HepG2 (cell line): ENCODE results near the gene INKA1. TPM values are rescaled to one million over a fixed set of nuclear protein-coding genes. Genes with fewer than 3 reads are reported as not detected.

ENCODE experiments used
- CCDC6 ChIP-seq: sonication (generic); formaldehyde crosslinking; IDR thresholded peaks from 2 replicates; pipeline ENCODE4 v1.8.1; 2022; ENCODE audit warnings: mild to moderate bottlenecking, missing genetic modification reagents, moderate library complexity
- FOXO1 ChIP-seq: sonication (generic); formaldehyde crosslinking; IDR thresholded peaks from 2 replicates; pipeline ENCODE4 v1.4.0; 2020; ENCODE audit warnings: missing genetic modification reagents
- JARID2 ChIP-seq: sonication (generic); formaldehyde crosslinking; IDR thresholded peaks from 2 replicates; pipeline ENCODE4 v1.8.1; 2023; ENCODE audit warnings: missing genetic modification reagents, inconsistent platforms; ENCODE audit not compliant: insufficient replicate concordance
- MXD4 ChIP-seq: IDR thresholded peaks from 2 replicates; pipeline ENCODE4 v1.6.1; 2016; ENCODE audit warnings: mild to moderate bottlenecking, missing biosample characterization, missing genetic modification reagents
- MZF1 ChIP-seq: sonication (generic); formaldehyde crosslinking; IDR thresholded peaks from 2 replicates; pipeline ENCODE4 v1.8.1; 2023; ENCODE audit warnings: mild to moderate bottlenecking, missing genetic modification reagents, borderline replicate concordance
- PAWR ChIP-seq: sonication (generic); formaldehyde crosslinking; IDR thresholded peaks from 2 replicates; pipeline ENCODE4 v1.4.0; 2020; ENCODE audit warnings: missing genetic modification reagents, mild to moderate bottlenecking, borderline replicate concordance
- PHF20 ChIP-seq: sonication (generic); formaldehyde crosslinking; IDR thresholded peaks from 2 replicates; pipeline ENCODE4 v1.5.0; 2020; ENCODE audit warnings: mild to moderate bottlenecking, missing genetic modification reagents
- REL ChIP-seq: sonication (generic); formaldehyde crosslinking; conservative IDR thresholded peaks from 2 replicates; pipeline ENCODE4 v1.8.0; 2022; ENCODE audit warnings: mild to moderate bottlenecking, missing genetic modification reagents, moderate library complexity
- ZNF17 ChIP-seq: sonication (generic); formaldehyde crosslinking; IDR thresholded peaks from 2 replicates; pipeline ENCODE4 v1.5.0; 2020; ENCODE audit warnings: mild to moderate bottlenecking, missing genetic modification reagents
- ZNF335 ChIP-seq: sonication (generic); formaldehyde crosslinking; IDR thresholded peaks from 2 replicates; pipeline ENCODE4 v1.4.0; 2020; ENCODE audit warnings: missing genetic modification reagents
- ZNF33A ChIP-seq: sonication (generic); formaldehyde crosslinking; IDR thresholded peaks from 2 replicates; pipeline ENCODE4 v1.5.1; 2020; ENCODE audit warnings: missing genetic modification reagents, mild to moderate bottlenecking, moderate library complexity, borderline replicate concordance
- ZNF34 ChIP-seq: sonication (generic); formaldehyde crosslinking; IDR thresholded peaks from 2 replicates; pipeline ENCODE4 v1.4.0; 2020; ENCODE audit warnings: mild to moderate bottlenecking, missing genetic modification reagents, borderline replicate concordance
- ZNF549 ChIP-seq: sonication (generic); formaldehyde crosslinking; IDR thresholded peaks from 2 replicates; pipeline ENCODE4 v1.5.0; 2020; ENCODE audit warnings: missing genetic modification reagents
- ZNF564 ChIP-seq: sonication (generic); formaldehyde crosslinking; IDR thresholded peaks from 2 replicates; pipeline ENCODE4 v1.8.1; 2023; ENCODE audit warnings: mild to moderate bottlenecking, missing genetic modification reagents
- ZNF569 ChIP-seq: sonication (generic); formaldehyde crosslinking; IDR thresholded peaks from 2 replicates; pipeline ENCODE4 v1.5.0; 2020; ENCODE audit warnings: mild to moderate bottlenecking, missing genetic modification reagents, moderate library complexity, borderline replicate concordance
- ZNF788 ChIP-seq: sonication (generic); formaldehyde crosslinking; IDR thresholded peaks from 2 replicates; pipeline ENCODE4 v1.5.0; 2020; ENCODE audit warnings: mild to moderate bottlenecking, missing genetic modification reagents, borderline replicate concordance
- ZNF850 ChIP-seq: sonication (generic); formaldehyde crosslinking; conservative IDR thresholded peaks from 2 replicates; pipeline ENCODE4 v1.9.0; 2021; ENCODE audit warnings: mild to moderate bottlenecking, missing genetic modification reagents
- polyA plus RNA-seq, 8 experiments: library from polyadenylated mRNA; depleted of rRNA in 3 of 8; stranded (reverse) in 7 of 8; unstranded in 1 of 8; fragments of >200 nt; fragmentation: Illumina TruSeq in 4 of 8; extraction: Trizol in 4 of 8; gene quantifications; 2 replicates each; pipeline versions ENCODE4 v1.2.1 to v1.2.3, GENCODE V29; 2011 to 2016; ENCODE audit warnings: low read depth in 4 of 8, missing spikeins in 1 of 8, mixed read lengths in 1 of 8; ENCODE audit not compliant: insufficient read depth in 1 of 8
- total RNA-seq, 5 experiments: library from RNA; depleted of rRNA; stranded (reverse); fragments of >200 nt; fragmentation: Illumina TruSeq; extraction: Trizol; gene quantifications; 2 replicates each; pipeline ENCODE4 v1.2.3, GENCODE V29; 2016; ENCODE audit warnings: low read depth in 1 of 5
- TF ChIP-seq, protein P1 (sequence below): sonication (generic); formaldehyde crosslinking; IDR thresholded peaks from 2 replicates; pipeline ENCODE4 v1.5.1; 2020; ENCODE audit warnings: missing genetic modification reagents, mild to moderate bottlenecking, borderline replicate concordance
- TF ChIP-seq, protein P2 (sequence below): sonication (generic); formaldehyde crosslinking; IDR thresholded peaks from 2 replicates; pipeline ENCODE4 v1.4.0; 2020; ENCODE audit warnings: missing genetic modification reagents
- TF ChIP-seq, protein P3 (sequence below): sonication (generic); formaldehyde crosslinking; IDR thresholded peaks from 2 replicates; pipeline ENCODE4 v1.4.0; 2020; ENCODE audit warnings: missing genetic modification reagents

INKA1 gene
- total and polyA plus RNA-seq, 2 of the 13 experiments (the other 11 are each of a cell fraction or from before 2014, with no cell fraction given): 0.22 to 0.41 TPM

DNA sequence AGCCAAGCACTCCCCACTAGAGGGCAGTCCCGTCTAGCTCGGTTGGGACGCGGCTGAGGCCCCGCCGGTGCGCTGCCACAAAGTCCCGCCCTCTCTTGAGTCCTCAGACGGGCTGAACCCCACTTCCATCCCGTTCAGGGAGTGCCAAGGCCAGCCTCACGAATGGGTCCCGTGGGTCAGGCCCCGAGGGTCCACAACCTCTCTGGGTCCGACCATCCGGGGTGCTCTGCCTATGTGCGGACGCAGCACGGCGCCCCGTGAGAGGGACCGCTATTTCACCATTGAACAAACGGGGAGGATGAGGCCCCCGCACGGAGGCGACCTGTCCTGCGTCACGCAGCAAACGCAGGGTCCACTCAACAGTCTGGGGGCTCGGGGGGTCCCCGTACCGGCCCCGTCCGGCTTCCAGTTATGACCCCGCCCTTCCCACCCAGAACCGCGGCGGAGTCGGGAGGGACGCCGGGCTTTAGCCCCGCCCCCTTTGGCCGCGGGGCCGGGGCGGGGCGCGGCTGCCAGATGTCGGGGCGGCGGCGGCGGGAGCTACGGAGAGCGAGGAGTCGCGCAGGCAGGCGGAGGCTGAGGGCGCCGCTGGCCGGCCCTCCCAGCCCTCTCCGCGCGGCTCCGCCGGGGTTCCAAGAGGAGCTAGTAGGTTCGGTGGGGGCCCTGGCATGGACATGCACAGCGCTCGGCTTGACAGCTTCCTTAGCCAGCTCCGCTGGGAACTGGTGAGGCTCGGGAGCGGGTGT is at the start of gene INKA1 (continued):
- TF ChIP-seq ZNF549 (CRISPR knock-in tag) (no peak), PHF20 (CRISPR knock-in tag) (0 out of 2 replicates have a peak, but pooled peaks have one; percentile 16), ZNF788 (CRISPR knock-in tag) (no peak; the same call in 1 of the 2 replicates), REL (CRISPR knock-in tag) (no peak), FOXO1 (CRISPR knock-in tag) (0 out of 2 replicates have a peak, but pooled peaks have one; percentile 6), MXD4 (CRISPR knock-in tag) (0 out of 2 replicates have a peak, but pooled peaks have one; percentile 25), ZNF569 (CRISPR knock-in tag) (no peak), MZF1 (CRISPR knock-in tag) (no peak), JARID2 (CRISPR knock-in tag) (no peak), CCDC6 (CRISPR knock-in tag) (no peak), ZNF17 (CRISPR knock-in tag) (no peak), ZNF335 (CRISPR knock-in tag) (no peak), PAWR (CRISPR knock-in tag) (no peak), ZNF850 (no peak), ZNF33A (no peak), ZNF34 (CRISPR knock-in tag) (no peak), ZNF564 (CRISPR knock-in tag) (no peak)
- TF ChIP-seq, protein P1, sequence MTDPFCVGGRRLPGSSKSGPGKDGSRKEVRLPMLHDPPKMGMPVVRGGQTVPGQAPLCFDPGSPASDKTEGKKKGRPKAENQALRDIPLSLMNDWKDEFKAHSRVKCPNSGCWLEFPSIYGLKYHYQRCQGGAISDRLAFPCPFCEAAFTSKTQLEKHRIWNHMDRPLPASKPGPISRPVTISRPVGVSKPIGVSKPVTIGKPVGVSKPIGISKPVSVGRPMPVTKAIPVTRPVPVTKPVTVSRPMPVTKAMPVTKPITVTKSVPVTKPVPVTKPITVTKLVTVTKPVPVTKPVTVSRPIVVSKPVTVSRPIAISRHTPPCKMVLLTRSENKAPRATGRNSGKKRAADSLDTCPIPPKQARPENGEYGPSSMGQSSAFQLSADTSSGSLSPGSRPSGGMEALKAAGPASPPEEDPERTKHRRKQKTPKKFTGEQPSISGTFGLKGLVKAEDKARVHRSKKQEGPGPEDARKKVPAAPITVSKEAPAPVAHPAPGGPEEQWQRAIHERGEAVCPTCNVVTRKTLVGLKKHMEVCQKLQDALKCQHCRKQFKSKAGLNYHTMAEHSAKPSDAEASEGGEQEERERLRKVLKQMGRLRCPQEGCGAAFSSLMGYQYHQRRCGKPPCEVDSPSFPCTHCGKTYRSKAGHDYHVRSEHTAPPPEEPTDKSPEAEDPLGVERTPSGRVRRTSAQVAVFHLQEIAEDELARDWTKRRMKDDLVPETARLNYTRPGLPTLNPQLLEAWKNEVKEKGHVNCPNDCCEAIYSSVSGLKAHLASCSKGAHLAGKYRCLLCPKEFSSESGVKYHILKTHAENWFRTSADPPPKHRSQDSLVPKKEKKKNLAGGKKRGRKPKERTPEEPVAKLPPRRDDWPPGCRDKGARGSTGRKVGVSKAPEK (CRISPR knock-in tag): no peak
- TF ChIP-seq, protein P2, sequence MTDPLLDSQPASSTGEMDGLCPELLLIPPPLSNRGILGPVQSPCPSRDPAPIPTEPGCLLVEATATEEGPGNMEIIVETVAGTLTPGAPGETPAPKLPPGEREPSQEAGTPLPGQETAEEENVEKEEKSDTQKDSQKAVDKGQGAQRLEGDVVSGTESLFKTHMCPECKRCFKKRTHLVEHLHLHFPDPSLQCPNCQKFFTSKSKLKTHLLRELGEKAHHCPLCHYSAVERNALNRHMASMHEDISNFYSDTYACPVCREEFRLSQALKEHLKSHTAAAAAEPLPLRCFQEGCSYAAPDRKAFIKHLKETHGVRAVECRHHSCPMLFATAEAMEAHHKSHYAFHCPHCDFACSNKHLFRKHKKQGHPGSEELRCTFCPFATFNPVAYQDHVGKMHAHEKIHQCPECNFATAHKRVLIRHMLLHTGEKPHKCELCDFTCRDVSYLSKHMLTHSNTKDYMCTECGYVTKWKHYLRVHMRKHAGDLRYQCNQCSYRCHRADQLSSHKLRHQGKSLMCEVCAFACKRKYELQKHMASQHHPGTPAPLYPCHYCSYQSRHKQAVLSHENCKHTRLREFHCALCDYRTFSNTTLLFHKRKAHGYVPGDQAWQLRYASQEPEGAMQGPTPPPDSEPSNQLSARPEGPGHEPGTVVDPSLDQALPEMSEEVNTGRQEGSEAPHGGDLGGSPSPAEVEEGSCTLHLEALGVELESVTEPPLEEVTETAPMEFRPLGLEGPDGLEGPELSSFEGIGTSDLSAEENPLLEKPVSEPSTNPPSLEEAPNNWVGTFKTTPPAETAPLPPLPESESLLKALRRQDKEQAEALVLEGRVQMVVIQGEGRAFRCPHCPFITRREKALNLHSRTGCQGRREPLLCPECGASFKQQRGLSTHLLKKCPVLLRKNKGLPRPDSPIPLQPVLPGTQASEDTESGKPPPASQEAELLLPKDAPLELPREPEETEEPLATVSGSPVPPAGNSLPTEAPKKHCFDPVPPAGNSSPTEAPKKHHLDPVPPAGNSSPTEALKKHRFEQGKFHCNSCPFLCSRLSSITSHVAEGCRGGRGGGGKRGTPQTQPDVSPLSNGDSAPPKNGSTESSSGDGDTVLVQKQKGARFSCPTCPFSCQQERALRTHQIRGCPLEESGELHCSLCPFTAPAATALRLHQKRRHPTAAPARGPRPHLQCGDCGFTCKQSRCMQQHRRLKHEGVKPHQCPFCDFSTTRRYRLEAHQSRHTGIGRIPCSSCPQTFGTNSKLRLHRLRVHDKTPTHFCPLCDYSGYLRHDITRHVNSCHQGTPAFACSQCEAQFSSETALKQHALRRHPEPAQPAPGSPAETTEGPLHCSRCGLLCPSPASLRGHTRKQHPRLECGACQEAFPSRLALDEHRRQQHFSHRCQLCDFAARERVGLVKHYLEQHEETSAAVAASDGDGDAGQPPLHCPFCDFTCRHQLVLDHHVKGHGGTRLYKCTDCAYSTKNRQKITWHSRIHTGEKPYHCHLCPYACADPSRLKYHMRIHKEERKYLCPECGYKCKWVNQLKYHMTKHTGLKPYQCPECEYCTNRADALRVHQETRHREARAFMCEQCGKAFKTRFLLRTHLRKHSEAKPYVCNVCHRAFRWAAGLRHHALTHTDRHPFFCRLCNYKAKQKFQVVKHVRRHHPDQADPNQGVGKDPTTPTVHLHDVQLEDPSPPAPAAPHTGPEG (CRISPR knock-in tag): no peak
- TF ChIP-seq, protein P3, sequence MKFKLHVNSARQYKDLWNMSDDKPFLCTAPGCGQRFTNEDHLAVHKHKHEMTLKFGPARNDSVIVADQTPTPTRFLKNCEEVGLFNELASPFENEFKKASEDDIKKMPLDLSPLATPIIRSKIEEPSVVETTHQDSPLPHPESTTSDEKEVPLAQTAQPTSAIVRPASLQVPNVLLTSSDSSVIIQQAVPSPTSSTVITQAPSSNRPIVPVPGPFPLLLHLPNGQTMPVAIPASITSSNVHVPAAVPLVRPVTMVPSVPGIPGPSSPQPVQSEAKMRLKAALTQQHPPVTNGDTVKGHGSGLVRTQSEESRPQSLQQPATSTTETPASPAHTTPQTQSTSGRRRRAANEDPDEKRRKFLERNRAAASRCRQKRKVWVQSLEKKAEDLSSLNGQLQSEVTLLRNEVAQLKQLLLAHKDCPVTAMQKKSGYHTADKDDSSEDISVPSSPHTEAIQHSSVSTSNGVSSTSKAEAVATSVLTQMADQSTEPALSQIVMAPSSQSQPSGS (CRISPR knock-in tag): peak; percentile 72
